ENCODE results near the gene ZNF169. TPM values are rescaled to one million over a fixed set of nuclear protein-coding genes. Genes with fewer than 3 reads are reported as not detected.
"Not testable (repeated sequence)": the region's sequence is repeated elsewhere in the genome, so short reads cannot be mapped to it uniquely, and the experiment has no call there.

ZNF169 gene
- total RNA-seq, 4 donors from 2014 or later, result 3.1 to 14.8 (median 8.3) TPM

DNA sequence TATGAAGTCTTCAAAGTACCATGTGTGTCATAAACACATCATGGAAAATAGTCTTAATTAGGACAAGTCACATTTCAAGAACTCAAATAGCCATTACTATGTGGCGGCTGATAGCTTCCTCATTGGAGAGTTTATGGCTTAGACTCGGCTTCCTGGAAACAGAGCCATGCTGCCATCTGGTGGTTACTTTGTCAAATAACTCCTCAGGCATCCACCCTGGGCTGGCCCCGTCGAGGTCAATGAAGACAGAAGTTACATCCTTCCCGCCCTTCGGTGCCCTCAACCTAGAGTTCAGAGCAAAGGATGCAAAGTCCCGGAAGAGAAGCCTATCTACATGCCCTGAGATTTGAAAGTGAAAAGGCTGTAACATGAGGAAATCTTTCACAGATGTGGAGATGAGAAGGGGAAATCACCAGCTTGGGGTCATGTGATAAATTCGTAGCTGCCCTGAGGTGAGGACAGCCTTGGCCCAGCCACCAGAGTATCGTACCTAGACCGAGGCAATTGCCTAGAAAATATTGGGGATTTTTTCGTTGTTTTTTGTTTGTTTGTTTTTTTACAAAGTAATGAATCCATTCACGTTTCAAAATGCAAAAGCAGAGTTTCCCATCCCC is 45.5 kb upstream of the ZNF169 start:
- Histone ChIP-seq H3K27me3 (no peaks in the 10 kb centered on the region), H3K9me3 (peaks cover 0 to 10% (median 0%) of the 10 kb centered on the region in 3 donors), H3K4me3 (no peak overlapping the region), H3K36me3 (no peaks in the 10 kb centered on the region), H3K4me1 (peaks cover 0 to 10% (median 0%) of the 10 kb centered on the region in 3 donors), H3K27ac (no peak overlapping the region)
- 6 to 8% methylated on average over 11 to 12 of the region's 12 CpGs for WGBS, 2 donors (ENCODE audit: low coverage in 1 of 2)
- no peak for TF ChIP-seq POLR2AphosphoS5 (IDR thresholded peaks at IDR 0.05)
- TF ChIP-seq, protein P1, sequence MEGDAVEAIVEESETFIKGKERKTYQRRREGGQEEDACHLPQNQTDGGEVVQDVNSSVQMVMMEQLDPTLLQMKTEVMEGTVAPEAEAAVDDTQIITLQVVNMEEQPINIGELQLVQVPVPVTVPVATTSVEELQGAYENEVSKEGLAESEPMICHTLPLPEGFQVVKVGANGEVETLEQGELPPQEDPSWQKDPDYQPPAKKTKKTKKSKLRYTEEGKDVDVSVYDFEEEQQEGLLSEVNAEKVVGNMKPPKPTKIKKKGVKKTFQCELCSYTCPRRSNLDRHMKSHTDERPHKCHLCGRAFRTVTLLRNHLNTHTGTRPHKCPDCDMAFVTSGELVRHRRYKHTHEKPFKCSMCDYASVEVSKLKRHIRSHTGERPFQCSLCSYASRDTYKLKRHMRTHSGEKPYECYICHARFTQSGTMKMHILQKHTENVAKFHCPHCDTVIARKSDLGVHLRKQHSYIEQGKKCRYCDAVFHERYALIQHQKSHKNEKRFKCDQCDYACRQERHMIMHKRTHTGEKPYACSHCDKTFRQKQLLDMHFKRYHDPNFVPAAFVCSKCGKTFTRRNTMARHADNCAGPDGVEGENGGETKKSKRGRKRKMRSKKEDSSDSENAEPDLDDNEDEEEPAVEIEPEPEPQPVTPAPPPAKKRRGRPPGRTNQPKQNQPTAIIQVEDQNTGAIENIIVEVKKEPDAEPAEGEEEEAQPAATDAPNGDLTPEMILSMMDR (IDR thresholded peaks at IDR 0.05), result peak; percentile 78 to 89 (median 84)
- peak; percentile 91 for ATAC-seq

DNA sequence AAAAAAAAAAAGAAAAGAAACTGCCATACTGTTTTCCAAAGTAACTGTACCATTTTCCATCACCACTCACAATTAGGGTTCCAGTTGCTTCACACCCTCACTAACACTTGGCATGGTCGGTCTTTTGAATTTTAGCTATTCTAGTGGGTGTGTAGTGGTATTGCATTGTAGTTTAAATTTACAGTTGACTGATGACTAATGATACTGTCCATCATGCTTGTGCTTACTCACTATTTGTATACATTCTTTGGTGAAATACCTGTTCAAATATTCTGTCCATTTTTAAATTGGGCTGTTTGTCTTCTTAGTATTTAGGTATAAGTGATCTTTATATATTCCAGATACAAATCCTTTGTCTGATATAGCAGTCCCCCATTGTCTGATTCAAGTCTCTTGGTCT is 36.2 kb upstream of the ZNF169 start:
- Histone ChIP-seq H3K27me3 (no peaks in the 10 kb centered on the region), H3K4me1 (no peaks in the 10 kb centered on the region), H3K36me3 (no peaks in the 10 kb centered on the region), H3K27ac (no peak overlapping the region), H3K9me3 (peaks cover 0 to 23% (median 0%) of the 10 kb centered on the region in 3 donors), H3K4me3 (no peak overlapping the region)
- no peak for ATAC-seq
- WGBS, 2 donors (ENCODE audit: low coverage in 1 of 2), result 77 to 83% methylated on average over 1 of the region's 1 CpG
- TF ChIP-seq POLR2AphosphoS5 (IDR thresholded peaks at IDR 0.05), result no peak
- TF ChIP-seq, protein P1 (IDR thresholded peaks at IDR 0.05), result no peak
- no peak for TF ChIP-seq EP300 (IDR thresholded peaks at IDR 0.05)
- TF ChIP-seq POLR2A (IDR thresholded peaks at IDR 0.05), result no peak

DNA sequence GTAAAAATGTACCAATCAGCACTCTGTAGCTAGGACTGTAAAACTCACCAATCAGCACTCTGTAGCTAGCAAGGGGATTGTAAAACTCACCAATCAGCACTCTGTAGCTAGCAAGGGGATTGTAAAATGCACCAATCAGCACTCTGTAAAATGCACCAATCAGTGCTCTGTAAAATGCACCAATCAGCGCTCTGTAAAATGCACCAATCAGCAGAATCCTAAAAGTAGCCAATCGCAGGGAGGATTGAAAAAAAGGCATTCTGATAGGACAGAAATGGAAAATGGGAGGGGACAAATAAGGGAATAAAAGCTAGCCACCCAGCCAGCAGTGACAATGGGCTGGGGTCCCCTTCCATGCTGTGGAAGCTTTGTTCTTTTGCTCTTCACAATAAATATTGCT is 33.7 kb upstream of the ZNF169 start:
- WGBS, 2 donors (ENCODE audit: low coverage in 1 of 2), result 83 to 92% methylated on average over 2 of the region's 2 CpGs
- H3K36me3 ChIP-seq, H3K27ac ChIP-seq, ATAC-seq, H3K4me3 ChIP-seq, H3K27me3 ChIP-seq, H3K4me1 ChIP-seq: not testable (repeated sequence)
- peaks cover 0 to 34% (median 0%) of the 10 kb centered on the region in 3 donors for H3K9me3 ChIP-seq

DNA sequence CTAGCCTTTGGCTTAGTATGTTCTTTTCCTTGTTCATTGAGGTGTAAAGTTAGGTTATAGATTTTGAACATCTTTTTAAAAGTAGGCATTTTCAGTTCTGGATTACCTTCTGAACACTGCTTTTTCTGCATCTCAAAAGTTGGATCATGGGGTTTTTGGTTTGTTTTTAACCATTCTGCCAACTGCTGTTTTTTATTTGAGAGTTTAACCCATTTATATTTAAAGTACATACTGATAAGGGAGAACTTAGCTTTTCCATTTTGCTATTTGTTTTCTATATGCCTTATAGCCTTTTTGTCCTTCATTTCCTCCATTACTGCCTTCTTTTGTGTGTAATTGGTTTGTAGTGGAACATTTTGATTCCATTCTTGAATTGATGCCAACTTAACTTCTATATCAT is 30.5 kb upstream of the ZNF169 start:
- H3K9me3 ChIP-seq, result peaks cover 0 to 32% (median 0%) of the 10 kb centered on the region in 3 donors
- no peak for TF ChIP-seq POLR2AphosphoS5 (IDR thresholded peaks at IDR 0.05)
- no peak for TF ChIP-seq POLR2A (IDR thresholded peaks at IDR 0.05)
- TF ChIP-seq, protein P1 (IDR thresholded peaks at IDR 0.05), result no peak
- TF ChIP-seq EP300 (IDR thresholded peaks at IDR 0.05), result no peak
- H3K36me3 ChIP-seq, result no peaks in the 10 kb centered on the region
- H3K4me3 ChIP-seq, result no peak overlapping the region
- H3K27ac ChIP-seq, result no peak overlapping the region
- H3K4me1 ChIP-seq, result no peaks in the 10 kb centered on the region
- no peak for ATAC-seq
- peaks cover 5% of the 10 kb centered on the region for H3K27me3 ChIP-seq

DNA sequence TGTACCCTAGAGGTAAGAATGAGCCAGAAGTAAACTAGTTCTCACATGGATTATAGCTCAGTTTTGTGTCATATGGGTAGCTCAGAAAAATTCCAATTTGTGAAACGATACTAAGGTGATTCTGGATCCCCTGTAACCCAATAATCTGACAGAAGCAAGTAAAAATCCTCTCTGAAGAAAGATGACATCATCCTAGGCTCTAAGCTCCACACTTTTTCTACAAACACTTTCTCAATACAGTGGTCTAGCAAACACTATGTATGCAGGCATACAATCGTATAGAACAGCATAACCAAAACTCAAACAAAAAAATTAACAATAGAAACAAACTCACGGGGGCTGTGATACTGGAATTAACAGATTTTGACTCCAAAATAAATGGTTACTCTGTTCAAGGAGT is 26.7 kb upstream of the ZNF169 start:
- 70 to 81% methylated on average over 2 to 3 of the region's 3 CpGs for WGBS, 2 donors (ENCODE audit: low coverage in 1 of 2)
- TF ChIP-seq, protein P1 (IDR thresholded peaks at IDR 0.05), result no peak
- ATAC-seq, result no peak

DNA sequence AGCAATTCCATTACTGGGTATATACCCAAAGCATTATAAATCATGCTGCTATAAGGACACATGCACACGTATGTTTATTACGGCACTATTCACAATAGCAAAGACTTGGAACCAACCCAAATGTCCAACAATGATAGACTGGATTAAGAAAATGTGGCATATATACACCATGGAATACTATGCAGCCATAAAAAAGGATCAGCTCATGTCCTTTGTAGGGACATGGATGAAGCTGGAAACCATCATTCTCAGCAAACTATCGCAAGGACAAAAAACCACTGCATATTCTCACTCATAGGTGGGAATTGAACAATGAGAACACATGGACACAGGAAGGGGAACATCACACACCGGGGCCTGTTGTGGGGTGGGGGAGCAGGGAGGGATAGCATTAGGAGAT is 18.0 kb upstream of the ZNF169 start:
- 87 to 93% methylated on average over 3 to 4 of the region's 4 CpGs for WGBS, 2 donors (ENCODE audit: low coverage in 1 of 2)
- not testable (repeated sequence) for ATAC-seq

More for the DNA sequence above, 26.7 kb upstream of the ZNF169 start:
- Histone ChIP-seq H3K4me1 (peaks cover 0 to 8% (median 0%) of the 10 kb centered on the region in 3 donors), H3K36me3 (no peaks in the 10 kb centered on the region), H3K27ac (no peak overlapping the region), H3K27me3 (peaks cover 5% of the 10 kb centered on the region), H3K4me3 (no peak overlapping the region), H3K9me3 (peaks cover 0 to 13% (median 0%) of the 10 kb centered on the region in 3 donors)

More for the DNA sequence above, 18.0 kb upstream of the ZNF169 start:
- H3K4me3 ChIP-seq, H3K36me3 ChIP-seq, H3K9me3 ChIP-seq, H3K4me1 ChIP-seq, H3K27ac ChIP-seq, H3K27me3 ChIP-seq: not testable (repeated sequence)

Measured in gastroesophageal sphincter (tissue), 4 donors.